Neural progenitor cell (in vitro differentiated cells): Measurements from ENCODE around the gene CCDC106. TPM values are rescaled to one million over a fixed set of nuclear protein-coding genes. Genes with fewer than 3 reads are reported as not detected.

Experiments used
- DNase-seq: peaks from one replicate; pipeline ENCODE4 v3.0.0-alpha.2; 2016; ENCODE audit warnings: low spot score
- H2AFZ ChIP-seq: fragments of 200-600 bp; sonication (generic); replicated peaks from 2 replicates; pipeline ENCODE4 v1.6.1; 2016; ENCODE audit warnings: antibody characterized with exemption
- H3F3A ChIP-seq: fragments of 200-600 bp; sonication (generic); 2 replicates; pipeline ENCODE4 v1.6.1; 2016; ENCODE audit warnings: antibody characterized with exemption, low read depth
- H3K27ac ChIP-seq: fragments of 200-600 bp; sonication (generic); 2 replicates; pipeline ENCODE4 v1.5.1; 2016; ENCODE audit warnings: mild to moderate bottlenecking
- H3K27me3 ChIP-seq: fragments of 200-600 bp; sonication (generic); 2 replicates; pipeline ENCODE4 v1.6.1; 2016; ENCODE audit warnings: mild to moderate bottlenecking, moderate library complexity
- H3K36me3 ChIP-seq: fragments of 200-600 bp; sonication (generic); 2 replicates; pipeline ENCODE4 v1.5.1; 2016
- H3K4me1 ChIP-seq: fragments of 200-600 bp; sonication (generic); 2 replicates; pipeline ENCODE4 v1.6.1; 2016; ENCODE audit warnings: mixed run types
- H3K4me2 ChIP-seq: fragments of 200-600 bp; sonication (generic); 2 replicates; pipeline ENCODE4 v1.6.1; 2016
- H3K4me3 ChIP-seq: fragments of 200-600 bp; sonication (generic); 2 replicates; pipeline ENCODE4 v1.5.1; 2016
- H3K79me2 ChIP-seq: fragments of 200-600 bp; sonication (generic); 2 replicates; pipeline ENCODE4 v1.6.1; 2016; ENCODE audit warnings: low read depth
- H3K9ac ChIP-seq: fragments of 200-600 bp; sonication (generic); 2 replicates; pipeline ENCODE4 v1.6.1; 2016
- H3K9me3 ChIP-seq: fragments of 200-600 bp; sonication (generic); 2 replicates; pipeline ENCODE4 v1.5.1; 2016; ENCODE audit warnings: low read depth
- H4K20me1 ChIP-seq: fragments of 200-600 bp; sonication (generic); 2 replicates; pipeline ENCODE4 v1.6.1; 2016; ENCODE audit warnings: low read depth
- H3K27ac Mint-ChIP-seq: 3 replicates; pipeline ENCODE4 v1.8.0; 2021; ENCODE audit warnings: mixed read lengths
- H3K27me3 Mint-ChIP-seq: 2 replicates; pipeline ENCODE4 v1.8.0; 2022; ENCODE audit warnings: low read depth, mild to moderate bottlenecking, inconsistent platforms, moderate library complexity, mixed read lengths; ENCODE audit not compliant: insufficient read depth
- H3K36me3 Mint-ChIP-seq: 3 replicates; pipeline ENCODE4 v1.8.0; 2021; ENCODE audit warnings: mixed read lengths
- H3K4me1 Mint-ChIP-seq: 3 replicates; pipeline ENCODE4 v1.8.0; 2021; ENCODE audit warnings: mixed read lengths
- H3K4me3 Mint-ChIP-seq: 3 replicates; pipeline ENCODE4 v1.8.0; 2021; ENCODE audit warnings: mild to moderate bottlenecking, moderate library complexity, mixed read lengths
- H3K9me3 Mint-ChIP-seq: 3 replicates; pipeline ENCODE4 v1.8.0; 2020; ENCODE audit warnings: mixed read lengths
- EZH2 ChIP-seq: fragments of 200-600 bp; sonication (generic); IDR thresholded peaks from 2 replicates; pipeline ENCODE4 v1.6.1; 2017; ENCODE audit warnings: antibody characterized with exemption, mild to moderate bottlenecking, moderate library complexity
- EZH2phosphoT487 ChIP-seq: fragments of 200-600 bp; sonication (generic); IDR thresholded peaks from 2 replicates; pipeline ENCODE4 v1.6.1; 2017; ENCODE audit warnings: antibody characterized with exemption
- total RNA-seq: library from RNA; depleted of rRNA; stranded (reverse); fragments of >200 nt; gene quantifications from 2 replicates; pipeline ENCODE4 v1.2.3, GENCODE V29; 2015; ENCODE audit warnings: low replicate concordance
- TF ChIP-seq, protein P1 (sequence below): fragments of 200-600 bp; sonication (generic); IDR thresholded peaks from 2 replicates; pipeline ENCODE4 v1.5.1; 2017; ENCODE audit warnings: antibody characterized with exemption, mild to moderate bottlenecking

CCDC106 gene
- total RNA-seq, 1 donor from 2014 or later, result 7.6 TPM

DNA sequence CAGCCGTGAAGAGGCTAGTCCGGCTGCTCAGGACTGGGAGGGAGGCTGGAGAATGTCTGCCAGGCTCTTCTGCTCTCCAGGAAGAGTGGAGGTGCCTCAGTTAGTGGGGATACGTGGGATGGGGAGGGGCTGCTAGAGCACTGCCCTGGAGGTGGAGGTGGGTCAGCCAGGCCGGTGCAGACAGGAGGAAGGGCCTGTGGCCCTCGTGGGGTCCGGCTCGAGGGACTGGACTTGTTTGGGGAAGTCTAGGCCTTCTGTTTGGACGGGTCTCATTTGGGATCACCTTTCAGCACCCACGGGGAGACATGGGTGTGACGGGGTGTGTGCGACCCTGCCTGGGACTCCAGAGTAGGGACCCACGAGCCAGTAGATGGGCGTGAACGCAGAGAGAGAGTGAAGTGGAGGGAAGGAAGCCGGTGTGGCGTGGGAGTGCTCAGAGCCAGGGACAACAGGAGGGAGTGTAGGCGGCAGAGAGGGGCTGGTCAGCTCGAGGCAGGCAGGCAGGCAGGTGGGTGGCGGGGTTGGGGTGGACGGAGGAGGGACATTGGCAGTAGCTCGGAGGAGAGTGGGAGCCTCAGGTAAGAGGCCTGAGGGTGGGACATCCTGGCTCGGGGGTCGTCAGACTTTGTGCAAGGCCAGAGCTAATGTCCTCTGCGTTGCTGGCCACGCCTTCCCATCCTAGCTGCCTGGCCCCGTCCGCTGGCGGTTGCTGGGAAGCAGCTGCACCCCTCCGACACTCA is 38.5 kb downstream of the CCDC106 start:
- H3K9ac ChIP-seq, result no peak overlapping the region
- Mint-ChIP-seq H3K27ac (no peak overlapping the region), H3K4me1 (no peaks in the 10 kb centered on the region), H3K4me3 (no peak overlapping the region), H3K9me3 (no peaks in the 10 kb centered on the region), H3K36me3 (peaks cover 2% of the 10 kb centered on the region), H3K27me3 (no peaks in the 10 kb centered on the region)
- no peak overlapping the region for H2AFZ ChIP-seq
- peaks cover 13% of the 10 kb centered on the region for H3K79me2 ChIP-seq
- no peak for DNase-seq
- H3K4me1 ChIP-seq, result no peaks in the 10 kb centered on the region
- H3K4me2 ChIP-seq, result no peak overlapping the region
- no peak overlapping the region for H3K27ac ChIP-seq
- no peaks in the 10 kb centered on the region for H3K27me3 ChIP-seq
- no peaks in the 10 kb centered on the region for H3K9me3 ChIP-seq
- H4K20me1 ChIP-seq, result peaks cover 15% of the 10 kb centered on the region
- H3F3A ChIP-seq, result no peaks in the 10 kb centered on the region
- TF ChIP-seq EZH2phosphoT487 (no peak), EZH2 (no peak)
- TF ChIP-seq, protein P1, sequence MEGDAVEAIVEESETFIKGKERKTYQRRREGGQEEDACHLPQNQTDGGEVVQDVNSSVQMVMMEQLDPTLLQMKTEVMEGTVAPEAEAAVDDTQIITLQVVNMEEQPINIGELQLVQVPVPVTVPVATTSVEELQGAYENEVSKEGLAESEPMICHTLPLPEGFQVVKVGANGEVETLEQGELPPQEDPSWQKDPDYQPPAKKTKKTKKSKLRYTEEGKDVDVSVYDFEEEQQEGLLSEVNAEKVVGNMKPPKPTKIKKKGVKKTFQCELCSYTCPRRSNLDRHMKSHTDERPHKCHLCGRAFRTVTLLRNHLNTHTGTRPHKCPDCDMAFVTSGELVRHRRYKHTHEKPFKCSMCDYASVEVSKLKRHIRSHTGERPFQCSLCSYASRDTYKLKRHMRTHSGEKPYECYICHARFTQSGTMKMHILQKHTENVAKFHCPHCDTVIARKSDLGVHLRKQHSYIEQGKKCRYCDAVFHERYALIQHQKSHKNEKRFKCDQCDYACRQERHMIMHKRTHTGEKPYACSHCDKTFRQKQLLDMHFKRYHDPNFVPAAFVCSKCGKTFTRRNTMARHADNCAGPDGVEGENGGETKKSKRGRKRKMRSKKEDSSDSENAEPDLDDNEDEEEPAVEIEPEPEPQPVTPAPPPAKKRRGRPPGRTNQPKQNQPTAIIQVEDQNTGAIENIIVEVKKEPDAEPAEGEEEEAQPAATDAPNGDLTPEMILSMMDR, result no peak
- no peaks in the 10 kb centered on the region for H3K36me3 ChIP-seq
- H3K4me3 ChIP-seq, result no peak overlapping the region

DNA sequence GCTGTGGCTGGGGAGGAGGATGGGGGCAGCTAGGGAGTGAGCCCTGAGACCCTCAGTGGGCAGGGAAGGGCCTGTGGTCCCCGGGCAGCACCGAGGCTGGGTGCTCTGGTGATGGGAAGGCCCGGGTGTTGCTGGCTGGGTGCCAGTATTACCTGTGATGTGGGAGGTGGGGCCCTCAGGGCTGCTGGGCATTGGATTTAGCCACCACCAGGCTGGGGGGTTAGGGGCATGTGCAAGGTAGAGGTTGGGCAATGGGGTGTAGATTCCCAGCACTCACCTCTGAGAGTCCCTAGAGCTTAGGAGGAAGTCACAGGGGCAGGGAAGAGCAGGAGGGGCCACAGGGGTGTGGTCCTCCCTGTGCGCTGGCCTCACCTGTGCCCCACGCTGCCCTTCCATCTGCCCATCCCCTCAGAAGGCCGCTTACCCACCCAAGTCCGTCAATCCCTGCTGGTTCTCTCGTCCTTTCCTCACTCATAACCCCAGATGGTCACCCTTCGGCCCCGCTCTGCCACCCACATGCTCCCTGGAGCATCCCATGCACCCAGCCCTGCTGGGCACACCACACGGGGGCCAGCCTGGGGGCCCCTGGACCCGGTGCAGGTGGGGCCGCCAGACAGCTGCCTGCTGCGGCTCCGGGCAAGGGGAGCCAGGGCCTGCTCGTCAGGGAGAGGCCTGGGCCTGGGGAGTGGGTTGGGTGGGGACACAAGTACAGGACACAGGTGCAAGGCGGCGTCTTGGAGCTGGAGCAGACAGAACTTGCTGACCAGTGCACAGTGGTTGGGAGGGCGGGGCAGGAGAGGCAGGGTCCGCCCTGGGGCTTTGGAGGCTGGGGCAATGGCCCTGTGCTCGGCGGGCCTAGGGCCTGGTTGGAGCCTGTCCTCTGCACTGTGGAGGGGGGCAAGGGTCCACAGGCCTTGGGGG is 39.5 kb downstream of the CCDC106 start:
- H3K27ac ChIP-seq, result no peak overlapping the region
- TF ChIP-seq EZH2phosphoT487, result no peak
- TF ChIP-seq, protein P1, result no peak
- no peak for TF ChIP-seq EZH2

DNA sequence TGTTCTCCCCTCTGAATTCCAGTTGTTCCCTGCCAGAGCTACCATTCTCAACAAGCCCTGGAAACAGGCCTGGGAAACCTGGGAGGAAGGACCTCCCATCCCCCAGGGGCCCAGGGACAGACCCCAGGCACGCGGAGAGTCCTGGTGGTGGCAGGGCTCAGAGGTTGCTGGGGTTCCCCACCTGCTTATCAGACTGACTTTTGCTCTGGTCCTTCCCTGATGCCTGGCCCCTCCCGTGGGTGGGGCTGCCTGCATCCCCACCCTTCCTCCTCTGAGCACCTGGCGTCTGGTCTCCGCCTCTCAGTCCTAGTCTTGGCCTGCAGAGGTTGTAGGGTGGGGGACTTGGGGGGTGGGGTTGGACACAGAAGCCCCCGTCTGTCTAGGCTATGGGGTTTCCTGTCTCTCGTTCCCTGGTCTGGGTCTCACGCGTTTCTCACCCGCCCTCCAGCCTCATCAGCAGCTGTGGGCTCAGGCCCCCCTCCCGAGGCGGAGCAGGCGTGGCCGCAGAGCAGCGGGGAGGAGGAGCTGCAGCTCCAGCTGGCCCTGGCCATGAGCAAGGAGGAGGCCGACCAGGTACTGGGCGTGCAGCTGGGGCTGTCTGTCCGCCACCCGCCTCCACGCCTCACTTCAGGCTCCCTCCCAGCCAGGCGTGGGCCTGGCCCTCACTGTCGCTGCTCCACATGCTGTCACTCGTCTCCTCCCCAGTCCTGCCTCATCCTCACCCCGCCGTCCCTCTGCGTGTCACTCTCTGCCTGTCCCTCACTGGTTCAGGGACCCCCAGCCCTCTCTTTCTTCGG is 40.6 kb downstream of the CCDC106 start:
- Histone ChIP-seq H3K4me1 (no peaks in the 10 kb centered on the region), H3F3A (no peaks in the 10 kb centered on the region), H3K9me3 (no peaks in the 10 kb centered on the region), H3K4me3 (no peak overlapping the region), H3K4me2 (no peak overlapping the region), H3K27ac (no peak overlapping the region), H3K79me2 (peaks cover 2% of the 10 kb centered on the region), H3K27me3 (no peaks in the 10 kb centered on the region), H3K9ac (no peak overlapping the region), H4K20me1 (peaks cover 13% of the 10 kb centered on the region), H2AFZ (no peak overlapping the region), H3K36me3 (no peaks in the 10 kb centered on the region)
- Mint-ChIP-seq H3K4me3 (peak overlapping the region; percentile 43), H3K36me3 (peaks cover 2% of the 10 kb centered on the region), H3K27ac (no peak overlapping the region), H3K4me1 (no peaks in the 10 kb centered on the region), H3K9me3 (no peaks in the 10 kb centered on the region), H3K27me3 (no peaks in the 10 kb centered on the region)
- DNase-seq, result no peak
- TF ChIP-seq EZH2 (no peak), EZH2phosphoT487 (no peak)
- TF ChIP-seq, protein P1, result no peak

More for the DNA sequence above, 39.5 kb downstream of the CCDC106 start:
- Histone ChIP-seq H3K9ac (no peak overlapping the region), H3K79me2 (peaks cover 13% of the 10 kb centered on the region), H3K9me3 (no peaks in the 10 kb centered on the region), H3K4me2 (no peak overlapping the region), H3F3A (no peaks in the 10 kb centered on the region), H3K4me1 (no peaks in the 10 kb centered on the region), H3K27me3 (no peaks in the 10 kb centered on the region), H4K20me1 (peaks cover 15% of the 10 kb centered on the region), H3K36me3 (no peaks in the 10 kb centered on the region), H3K4me3 (no peak overlapping the region), H2AFZ (no peak overlapping the region)
- H3K36me3 Mint-ChIP-seq, result no peaks in the 10 kb centered on the region
- H3K4me1 Mint-ChIP-seq, result no peaks in the 10 kb centered on the region
- H3K4me3 Mint-ChIP-seq, result peak overlapping the region; percentile 21
- no peaks in the 10 kb centered on the region for H3K9me3 Mint-ChIP-seq
- no peak overlapping the region for H3K27ac Mint-ChIP-seq
- no peaks in the 10 kb centered on the region for H3K27me3 Mint-ChIP-seq
- DNase-seq, result no peak
